B cell (primary cell): ENCODE results near the gene ARHGAP25.

ENCODE experiments used
- EZH2 ChIP-seq: IDR thresholded peaks from 2 replicates; pipeline ENCODE4 v1.6.1; 2012; ENCODE audit warnings: borderline replicate concordance, low read depth, mild to moderate bottlenecking, moderate library complexity, low read length; ENCODE audit not compliant: insufficient read depth, poor library complexity, severe bottlenecking
- TF ChIP-seq, protein P1 (sequence below): fragments of 200-600 bp; IDR thresholded peaks from one replicate; pipeline ENCODE4 v1.8.0; 2022; ENCODE audit warnings: antibody characterized with exemption, mild to moderate bottlenecking

DNA sequence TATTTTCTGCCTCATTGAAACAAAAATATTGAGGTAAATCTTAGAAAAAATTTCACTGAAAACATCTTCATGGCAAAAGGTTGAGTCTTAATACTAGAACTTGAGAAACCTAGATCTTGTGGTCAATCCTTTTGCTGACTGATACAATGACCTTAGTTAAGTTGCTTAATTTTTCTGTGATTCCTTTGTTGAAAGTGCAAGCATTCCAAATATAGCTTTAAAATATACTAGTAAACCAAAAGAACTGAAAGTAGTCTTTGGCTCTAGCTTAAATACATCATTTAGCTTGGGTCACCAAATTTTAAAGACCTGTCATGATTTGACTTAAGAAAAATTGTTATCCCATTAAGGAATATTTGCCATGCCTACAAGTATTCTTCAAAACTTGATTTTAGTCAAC is 119.9 kb downstream of the ARHGAP25 start:
- TF ChIP-seq EZH2, result no peak
- TF ChIP-seq, protein P1, sequence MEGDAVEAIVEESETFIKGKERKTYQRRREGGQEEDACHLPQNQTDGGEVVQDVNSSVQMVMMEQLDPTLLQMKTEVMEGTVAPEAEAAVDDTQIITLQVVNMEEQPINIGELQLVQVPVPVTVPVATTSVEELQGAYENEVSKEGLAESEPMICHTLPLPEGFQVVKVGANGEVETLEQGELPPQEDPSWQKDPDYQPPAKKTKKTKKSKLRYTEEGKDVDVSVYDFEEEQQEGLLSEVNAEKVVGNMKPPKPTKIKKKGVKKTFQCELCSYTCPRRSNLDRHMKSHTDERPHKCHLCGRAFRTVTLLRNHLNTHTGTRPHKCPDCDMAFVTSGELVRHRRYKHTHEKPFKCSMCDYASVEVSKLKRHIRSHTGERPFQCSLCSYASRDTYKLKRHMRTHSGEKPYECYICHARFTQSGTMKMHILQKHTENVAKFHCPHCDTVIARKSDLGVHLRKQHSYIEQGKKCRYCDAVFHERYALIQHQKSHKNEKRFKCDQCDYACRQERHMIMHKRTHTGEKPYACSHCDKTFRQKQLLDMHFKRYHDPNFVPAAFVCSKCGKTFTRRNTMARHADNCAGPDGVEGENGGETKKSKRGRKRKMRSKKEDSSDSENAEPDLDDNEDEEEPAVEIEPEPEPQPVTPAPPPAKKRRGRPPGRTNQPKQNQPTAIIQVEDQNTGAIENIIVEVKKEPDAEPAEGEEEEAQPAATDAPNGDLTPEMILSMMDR, result no peak
